ENCODE measurements around the gene DLGAP1.

Gene DLGAP1

DNA sequence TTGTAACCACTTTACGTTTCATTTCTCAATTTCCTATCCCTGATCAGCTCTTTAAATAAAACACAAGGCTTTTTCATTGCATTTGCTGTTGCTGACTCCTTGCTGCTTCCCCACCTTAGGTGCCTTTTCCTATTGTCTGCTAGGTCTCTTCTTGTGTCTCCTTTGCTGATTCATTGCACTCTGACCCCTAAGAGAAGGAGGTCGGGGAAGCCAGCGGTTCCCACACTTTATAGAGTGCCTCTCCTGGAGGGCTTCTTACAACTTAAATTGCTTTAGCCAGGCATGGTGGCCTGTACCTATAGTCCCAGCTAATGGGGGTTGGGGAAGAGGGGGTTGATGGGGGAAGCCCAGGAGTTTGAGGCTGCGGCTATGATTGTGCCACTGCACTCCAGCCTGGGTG, 495.0 kb downstream of the DLGAP1 start:
- H2BK15ac ChIP-seq (replicated peaks; ENCODE audit: low read depth): no peak overlapping the region
- no peak overlapping the region for H3K4ac ChIP-seq (ENCODE audit: low read depth, low read length)
- no CpG with 5 or more reads among the region's 4 CpGs for WGBS (ENCODE audit: extremely low coverage, insufficient coverage, low lambda C conversion rate)
- H2BK120ac ChIP-seq (ENCODE audit: low read depth, low read length): no peak overlapping the region
- no peaks in the 10 kb centered on the region for H3K79me1 ChIP-seq (ENCODE audit: low read length)
- no peaks in the 10 kb centered on the region for H3K36me3 ChIP-seq (ENCODE audit: control insufficient read depth, insufficient read depth, low read length)
- H2BK5ac ChIP-seq (ENCODE audit: low read length): no peak overlapping the region
- H4K5ac ChIP-seq (ENCODE audit: low read length): no peak overlapping the region
- no peak for DNase-seq
- no peaks in the 10 kb centered on the region for H3K79me2 ChIP-seq (ENCODE audit: control insufficient read depth, insufficient read depth, low read length)
- H3K4me2 ChIP-seq (ENCODE audit: low read length): no peak overlapping the region
- H3K18ac ChIP-seq (ENCODE audit: low read length): no peak overlapping the region
- no peak overlapping the region for H3K4me3 ChIP-seq (ENCODE audit: low read length)
- H3K4me1 ChIP-seq (ENCODE audit: control insufficient read depth, low read depth, low read length): no peaks in the 10 kb centered on the region
- H4K8ac ChIP-seq (ENCODE audit: low read depth, low read length): no peak overlapping the region
- no peak overlapping the region for H3K56ac ChIP-seq (ENCODE audit: low read length)
- H2AK5ac ChIP-seq (ENCODE audit: low read length): no peak overlapping the region
- no peaks in the 10 kb centered on the region for H3K27me3 ChIP-seq (ENCODE audit: insufficient read depth, low read length, poor library complexity)
- no peak overlapping the region for H3K27ac ChIP-seq (ENCODE audit: low read depth, low read length)
- no peak overlapping the region for H3K23ac ChIP-seq (ENCODE audit: low read length)
- H3K9ac ChIP-seq (ENCODE audit: low read length): no peak overlapping the region

DNA sequence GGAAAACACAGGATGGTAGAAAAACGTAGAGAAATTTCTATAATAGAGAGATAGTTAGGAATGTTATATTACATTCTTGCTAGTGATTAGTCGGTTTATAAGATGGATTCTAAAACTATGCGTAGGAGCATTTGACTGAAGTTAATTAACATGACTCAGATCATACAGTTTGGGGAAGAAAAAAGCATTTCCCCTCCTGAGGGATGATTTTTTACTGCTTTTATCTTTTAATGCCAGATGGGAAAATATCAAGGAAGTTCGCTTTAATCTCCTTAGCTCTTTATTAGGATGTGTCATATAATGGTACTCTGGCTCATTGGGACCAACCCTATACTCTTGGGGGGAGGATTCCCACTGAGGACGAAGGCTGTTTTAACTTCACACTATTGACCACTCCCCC, 503.1 kb downstream of the DLGAP1 start:
- 100% methylated on average over 3 of the region's 5 CpGs for WGBS (ENCODE audit: extremely low coverage, insufficient coverage, low lambda C conversion rate)
- H3K79me1 ChIP-seq (ENCODE audit: low read length): no peaks in the 10 kb centered on the region
- no peak overlapping the region for H2BK5ac ChIP-seq (ENCODE audit: low read length)
- no peak overlapping the region for H3K27ac ChIP-seq (ENCODE audit: low read depth, low read length)
- no peak overlapping the region for H3K9ac ChIP-seq (ENCODE audit: low read length)
- no peak overlapping the region for H3K4me2 ChIP-seq (ENCODE audit: low read length)
- DNase-seq: no peak
- no peak overlapping the region for H4K8ac ChIP-seq (ENCODE audit: low read depth, low read length)
- peaks cover 4% of the 10 kb centered on the region for H3K4me1 ChIP-seq (ENCODE audit: control insufficient read depth, low read depth, low read length)
- H3K79me2 ChIP-seq (ENCODE audit: control insufficient read depth, insufficient read depth, low read length): no peaks in the 10 kb centered on the region
- no peak overlapping the region for H2AK5ac ChIP-seq (ENCODE audit: low read length)
- no peak overlapping the region for H3K4me3 ChIP-seq (ENCODE audit: low read length)
- H3K36me3 ChIP-seq (ENCODE audit: control insufficient read depth, insufficient read depth, low read length): no peaks in the 10 kb centered on the region
- no peak overlapping the region for H3K56ac ChIP-seq (ENCODE audit: low read length)
- H3K4ac ChIP-seq (ENCODE audit: low read depth, low read length): no peak overlapping the region
- H3K23ac ChIP-seq (ENCODE audit: low read length): no peak overlapping the region
- H3K27me3 ChIP-seq (ENCODE audit: insufficient read depth, low read length, poor library complexity): no peaks in the 10 kb centered on the region
- no peak overlapping the region for H2BK120ac ChIP-seq (ENCODE audit: low read depth, low read length)
- no peak overlapping the region for H2BK15ac ChIP-seq (replicated peaks; ENCODE audit: low read depth)
- H4K5ac ChIP-seq (ENCODE audit: low read length): no peak overlapping the region
- H3K18ac ChIP-seq (ENCODE audit: low read length): no peak overlapping the region

DNA sequence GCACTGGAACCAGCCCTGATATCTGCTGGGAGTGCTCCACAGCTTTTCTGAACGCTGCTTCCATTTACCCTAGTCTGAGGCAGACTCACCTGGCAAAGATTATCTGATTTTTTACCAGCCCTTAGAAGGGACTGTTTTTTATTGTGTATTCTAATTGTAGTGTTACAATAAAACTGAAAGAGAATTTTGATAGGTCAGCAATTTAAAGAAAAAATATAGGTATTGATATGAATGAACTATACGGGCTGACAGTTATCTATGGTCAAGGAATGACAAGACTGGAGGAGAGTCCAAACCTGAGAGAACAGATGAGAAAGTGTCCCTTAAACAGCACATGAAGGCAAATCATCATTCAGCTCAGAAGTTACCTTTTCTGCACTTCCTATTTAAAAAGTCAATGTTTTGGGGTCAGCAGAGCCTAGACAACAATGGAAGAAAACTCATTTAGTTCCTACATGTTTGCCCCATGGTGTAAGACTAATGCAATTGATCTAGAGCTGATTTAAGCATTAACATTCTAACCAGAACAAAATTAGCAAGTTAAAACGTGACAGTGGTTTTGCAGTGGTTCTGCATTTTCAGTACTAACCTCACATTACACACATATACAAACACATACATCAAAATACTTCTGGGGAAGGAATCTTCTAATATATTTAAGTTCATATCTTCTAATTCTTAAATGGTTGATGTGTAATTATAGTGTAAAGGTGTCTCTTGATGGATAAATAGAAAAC, 504.3 kb downstream of the DLGAP1 start:
- WGBS (ENCODE audit: extremely low coverage, insufficient coverage, low lambda C conversion rate): no CpG with 5 or more reads among the region's 3 CpGs
- no peak for DNase-seq
- Histone ChIP-seq H3K36me3 (ENCODE audit: control insufficient read depth, insufficient read depth, low read length) (no peaks in the 10 kb centered on the region), H3K4me2 (ENCODE audit: low read length) (no peak overlapping the region), H3K79me1 (ENCODE audit: low read length) (no peaks in the 10 kb centered on the region), H3K18ac (ENCODE audit: low read length) (no peak overlapping the region), H3K9ac (ENCODE audit: low read length) (no peak overlapping the region), H2BK5ac (ENCODE audit: low read length) (no peak overlapping the region), H2BK15ac (replicated peaks; ENCODE audit: low read depth) (no peak overlapping the region), H3K4me3 (ENCODE audit: low read length) (no peak overlapping the region), H3K79me2 (ENCODE audit: control insufficient read depth, insufficient read depth, low read length) (no peaks in the 10 kb centered on the region), H3K56ac (ENCODE audit: low read length) (no peak overlapping the region), H3K27me3 (ENCODE audit: insufficient read depth, low read length, poor library complexity) (no peaks in the 10 kb centered on the region), H3K23ac (ENCODE audit: low read length) (no peak overlapping the region), H3K4me1 (ENCODE audit: control insufficient read depth, low read depth, low read length) (peaks cover 4% of the 10 kb centered on the region), H3K4ac (ENCODE audit: low read depth, low read length) (no peak overlapping the region), H3K27ac (ENCODE audit: low read depth, low read length) (no peak overlapping the region), H4K5ac (ENCODE audit: low read length) (no peak overlapping the region), H2AK5ac (ENCODE audit: low read length) (no peak overlapping the region), H4K8ac (ENCODE audit: low read depth, low read length) (no peak overlapping the region), H2BK120ac (ENCODE audit: low read depth, low read length) (no peak overlapping the region)

DNA sequence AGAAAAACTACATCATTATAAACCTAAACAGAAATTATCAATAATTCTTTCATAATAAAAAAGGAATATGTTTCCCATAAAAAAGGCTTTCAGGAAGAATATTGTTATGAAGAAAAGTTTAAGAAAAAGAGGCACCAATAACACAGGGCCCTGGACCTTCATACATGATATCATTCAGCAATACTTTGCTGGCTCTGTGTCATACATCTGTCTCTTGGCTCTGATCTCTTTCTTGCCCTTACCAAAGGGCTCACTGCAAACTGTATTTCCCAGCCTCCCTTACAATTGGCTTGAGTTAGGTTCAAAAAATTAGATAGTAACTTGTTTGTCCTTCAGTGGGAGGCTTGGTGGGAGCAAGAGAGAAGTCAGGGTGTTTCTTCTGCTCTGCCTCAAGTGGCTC, 506.1 kb downstream of the DLGAP1 start:
- H2BK15ac ChIP-seq (replicated peaks; ENCODE audit: low read depth): no peak overlapping the region
- no peak overlapping the region for H3K4ac ChIP-seq (ENCODE audit: low read depth, low read length)
- no peak for DNase-seq
- no peak overlapping the region for H2BK5ac ChIP-seq (ENCODE audit: low read length)
- peaks cover 4% of the 10 kb centered on the region for H3K4me1 ChIP-seq (ENCODE audit: control insufficient read depth, low read depth, low read length)
- no peaks in the 10 kb centered on the region for H3K27me3 ChIP-seq (ENCODE audit: insufficient read depth, low read length, poor library complexity)
- no peak overlapping the region for H2BK120ac ChIP-seq (ENCODE audit: low read depth, low read length)
- no peak overlapping the region for H3K9ac ChIP-seq (ENCODE audit: low read length)
- H3K27ac ChIP-seq (ENCODE audit: low read depth, low read length): no peak overlapping the region
- no peak overlapping the region for H2AK5ac ChIP-seq (ENCODE audit: low read length)
- H3K56ac ChIP-seq (ENCODE audit: low read length): no peak overlapping the region
- no peak overlapping the region for H3K23ac ChIP-seq (ENCODE audit: low read length)
- no peak overlapping the region for H3K4me3 ChIP-seq (ENCODE audit: low read length)
- H3K79me2 ChIP-seq (ENCODE audit: control insufficient read depth, insufficient read depth, low read length): no peaks in the 10 kb centered on the region
- no peaks in the 10 kb centered on the region for H3K36me3 ChIP-seq (ENCODE audit: control insufficient read depth, insufficient read depth, low read length)
- no peak overlapping the region for H4K8ac ChIP-seq (ENCODE audit: low read depth, low read length)
- no peaks in the 10 kb centered on the region for H3K79me1 ChIP-seq (ENCODE audit: low read length)
- H4K5ac ChIP-seq (ENCODE audit: low read length): no peak overlapping the region
- H3K18ac ChIP-seq (ENCODE audit: low read length): no peak overlapping the region
- H3K4me2 ChIP-seq (ENCODE audit: low read length): no peak overlapping the region

DNA sequence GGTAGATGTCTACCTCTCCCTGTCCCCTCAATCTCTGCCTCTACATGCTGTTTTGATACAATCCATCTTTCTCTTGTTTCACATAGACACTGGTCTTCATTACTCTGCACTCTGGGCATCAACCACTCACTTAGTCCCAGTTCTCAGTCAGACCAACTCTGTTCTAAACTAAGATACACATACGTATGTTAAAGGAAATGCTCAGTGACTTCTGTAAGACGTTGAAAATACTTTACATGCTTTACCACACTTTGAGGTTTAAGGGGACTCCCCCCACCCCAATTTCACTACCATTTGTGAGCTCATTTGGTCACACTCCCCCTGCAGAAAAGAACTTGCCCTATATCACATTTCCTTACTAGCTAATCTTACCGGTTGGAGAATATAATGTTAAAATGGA, 507.7 kb downstream of the DLGAP1 start:
- no CpG with 5 or more reads among the region's 3 CpGs for WGBS (ENCODE audit: extremely low coverage, insufficient coverage, low lambda C conversion rate)
- Histone ChIP-seq H3K4ac (ENCODE audit: low read depth, low read length) (no peak overlapping the region), H3K4me1 (ENCODE audit: control insufficient read depth, low read depth, low read length) (peaks cover 3% of the 10 kb centered on the region), H3K36me3 (ENCODE audit: control insufficient read depth, insufficient read depth, low read length) (no peaks in the 10 kb centered on the region), H2BK15ac (replicated peaks; ENCODE audit: low read depth) (no peak overlapping the region), H3K18ac (ENCODE audit: low read length) (no peak overlapping the region), H3K79me2 (ENCODE audit: control insufficient read depth, insufficient read depth, low read length) (no peaks in the 10 kb centered on the region), H3K56ac (ENCODE audit: low read length) (no peak overlapping the region), H4K5ac (ENCODE audit: low read length) (no peak overlapping the region), H3K4me2 (ENCODE audit: low read length) (no peak overlapping the region), H3K27me3 (ENCODE audit: insufficient read depth, low read length, poor library complexity) (no peaks in the 10 kb centered on the region), H4K8ac (ENCODE audit: low read depth, low read length) (no peak overlapping the region), H3K4me3 (ENCODE audit: low read length) (no peak overlapping the region), H2AK5ac (ENCODE audit: low read length) (no peak overlapping the region), H3K23ac (ENCODE audit: low read length) (no peak overlapping the region), H2BK120ac (ENCODE audit: low read depth, low read length) (no peak overlapping the region), H3K79me1 (ENCODE audit: low read length) (no peaks in the 10 kb centered on the region), H2BK5ac (ENCODE audit: low read length) (no peak overlapping the region), H3K9ac (ENCODE audit: low read length) (no peak overlapping the region), H3K27ac (ENCODE audit: low read depth, low read length) (no peak overlapping the region)
- no peak for DNase-seq

DNA sequence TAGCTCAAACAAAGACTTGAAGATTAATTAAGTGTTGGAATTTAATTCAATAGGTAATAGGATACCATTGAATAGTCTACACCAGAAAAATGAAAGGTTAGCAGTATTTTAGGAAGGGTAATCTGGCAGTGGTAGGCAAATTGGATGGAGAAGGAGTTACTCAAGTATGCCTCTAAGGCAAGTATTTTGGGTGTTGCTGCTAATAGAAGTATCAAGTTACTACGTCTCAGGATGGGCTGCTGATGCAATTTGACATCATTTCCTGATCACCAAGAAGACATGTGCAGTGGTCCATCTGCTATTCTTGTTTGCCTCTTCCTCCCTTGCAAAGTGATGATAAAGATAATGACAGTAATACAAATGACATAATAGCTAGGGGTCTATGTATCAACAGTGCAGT, 519.8 kb downstream of the DLGAP1 start:
- H3K79me1 ChIP-seq (ENCODE audit: low read length): no peaks in the 10 kb centered on the region
- H3K4ac ChIP-seq (ENCODE audit: low read depth, low read length): no peak overlapping the region
- no CpG with 5 or more reads among the region's 1 CpG for WGBS (ENCODE audit: extremely low coverage, insufficient coverage, low lambda C conversion rate)

More for the DNA sequence above, 519.8 kb downstream of the DLGAP1 start:
- no peak overlapping the region for H3K56ac ChIP-seq (ENCODE audit: low read length)
- no peak overlapping the region for H4K8ac ChIP-seq (ENCODE audit: low read depth, low read length)
- no peak overlapping the region for H2BK120ac ChIP-seq (ENCODE audit: low read depth, low read length)
- H3K4me3 ChIP-seq (ENCODE audit: low read length): no peak overlapping the region
- H2AK5ac ChIP-seq (ENCODE audit: low read length): no peak overlapping the region
- H3K27ac ChIP-seq (ENCODE audit: low read depth, low read length): no peak overlapping the region
- H2BK15ac ChIP-seq (replicated peaks; ENCODE audit: low read depth): no peak overlapping the region
- no peaks in the 10 kb centered on the region for H3K4me1 ChIP-seq (ENCODE audit: control insufficient read depth, low read depth, low read length)
- no peaks in the 10 kb centered on the region for H3K27me3 ChIP-seq (ENCODE audit: insufficient read depth, low read length, poor library complexity)
- no peak overlapping the region for H3K18ac ChIP-seq (ENCODE audit: low read length)
- no peak overlapping the region for H3K4me2 ChIP-seq (ENCODE audit: low read length)
- DNase-seq: peak; percentile 51
- no peak overlapping the region for H3K23ac ChIP-seq (ENCODE audit: low read length)
- H2BK5ac ChIP-seq (ENCODE audit: low read length): no peak overlapping the region
- no peaks in the 10 kb centered on the region for H3K36me3 ChIP-seq (ENCODE audit: control insufficient read depth, insufficient read depth, low read length)
- H3K79me2 ChIP-seq (ENCODE audit: control insufficient read depth, insufficient read depth, low read length): no peaks in the 10 kb centered on the region
- H4K5ac ChIP-seq (ENCODE audit: low read length): no peak overlapping the region
- H3K9ac ChIP-seq (ENCODE audit: low read length): no peak overlapping the region
